Measurements from ENCODE around the gene PCP4L1. TPM values are rescaled to one million over a fixed set of nuclear protein-coding genes. Genes with fewer than 3 reads are reported as not detected.
"Not testable (repeated sequence)": the region's sequence is repeated elsewhere in the genome, so short reads cannot be mapped to it uniquely, and the experiment has no call there.

The PCP4L1 gene
- total RNA-seq, 1 donor from 2014 or later = 0.52 TPM

DNA sequence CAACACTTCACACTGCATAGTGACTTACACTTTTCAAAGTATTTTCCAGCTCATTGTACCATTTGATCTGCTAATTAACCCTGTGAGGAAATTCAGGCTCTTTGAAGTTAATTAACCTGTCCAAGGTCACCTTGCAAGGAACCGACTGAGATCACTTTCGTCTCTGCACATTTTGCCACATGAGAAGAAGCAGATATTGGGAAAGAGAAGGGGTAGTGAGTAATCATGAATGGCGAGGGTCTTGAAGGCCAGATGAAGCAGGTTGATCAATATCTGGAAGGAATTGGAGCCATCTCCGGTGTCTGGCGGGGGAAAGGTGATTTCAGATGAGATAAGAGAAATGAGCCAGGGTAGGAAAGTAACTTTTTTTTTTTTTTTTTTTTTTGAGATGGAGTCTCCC, 38.5 kb upstream of the PCP4L1 start:
- peaks cover 0 to 3% (median 3%) of the 10 kb centered on the region in 3 donors for H3K36me3 ChIP-seq (ENCODE audit: control insufficient read depth in 3 of 3, insufficient read depth in 3 of 3, low read length in 3 of 3)
- no peak overlapping the region for H3K4me3 ChIP-seq (ENCODE audit: low read length in 3 of 3)
- H3K27me3 ChIP-seq (ENCODE audit: control insufficient read depth in 3 of 3, insufficient read depth in 3 of 3, low read length in 3 of 3) = no peaks in the 10 kb centered on the region
- no peaks in the 10 kb centered on the region for H3K9me3 ChIP-seq (ENCODE audit: control insufficient read depth in 3 of 3, low read length in 3 of 3)
- no peak overlapping the region for H3K27ac ChIP-seq (ENCODE audit: low read depth, low read length)
- H3K4me1 ChIP-seq (ENCODE audit: control insufficient read depth in 3 of 3, insufficient read depth in 3 of 3, low read length in 3 of 3) = peaks cover 0 to 5% (median under 1%) of the 10 kb centered on the region in 3 donors
- H3K9ac ChIP-seq (ENCODE audit: low read depth in 1 of 3, low read length in 3 of 3) = no peak overlapping the region

DNA sequence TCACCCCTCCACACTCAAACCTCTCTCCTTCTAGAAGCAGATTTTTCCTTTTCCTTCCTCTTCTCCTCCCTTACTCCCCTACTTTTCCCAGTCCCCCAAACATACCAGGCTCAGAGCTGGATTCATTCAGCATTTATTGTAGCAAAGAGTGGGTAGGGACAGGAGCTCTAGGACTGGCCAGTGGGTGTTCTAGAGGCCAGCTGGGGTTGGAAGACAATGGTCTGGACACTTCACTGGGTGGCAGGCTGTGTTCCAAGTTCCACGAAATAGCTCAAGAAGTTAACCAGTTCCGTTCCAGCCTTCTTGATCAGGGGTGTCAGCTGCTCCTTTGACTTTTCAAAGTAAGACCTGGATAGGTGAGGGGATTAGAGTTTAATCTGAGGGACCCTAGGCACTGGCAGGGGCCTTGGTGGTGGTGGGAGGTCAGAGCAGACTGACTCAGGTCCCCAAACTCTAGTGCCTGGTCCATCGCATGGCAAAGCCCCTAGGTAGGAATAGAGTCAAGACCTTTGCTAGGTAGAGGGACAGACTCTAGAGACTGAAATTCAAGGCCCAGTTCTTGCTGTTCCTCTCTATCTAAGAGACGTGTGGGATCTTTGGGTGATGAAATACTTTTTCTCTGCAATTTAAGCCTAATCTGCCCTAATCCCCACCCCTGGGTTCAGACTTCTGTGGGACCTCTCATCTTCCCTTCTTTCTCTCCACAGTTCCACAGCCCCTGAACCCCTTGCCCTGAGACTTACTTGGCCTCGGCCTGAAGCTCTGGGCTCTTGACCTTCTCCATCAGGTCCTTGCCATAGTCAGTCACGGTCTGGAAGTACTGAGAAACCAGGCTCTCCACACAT, 36.1 kb upstream of the PCP4L1 start:
- no peaks in the 10 kb centered on the region for H3K27me3 ChIP-seq (ENCODE audit: control insufficient read depth in 3 of 3, insufficient read depth in 3 of 3, low read length in 3 of 3)
- H3K4me3 ChIP-seq (ENCODE audit: low read length in 3 of 3) = no peak overlapping the region
- no peaks in the 10 kb centered on the region for H3K9me3 ChIP-seq (ENCODE audit: control insufficient read depth in 3 of 3, low read length in 3 of 3)
- no peaks in the 10 kb centered on the region for H3K36me3 ChIP-seq (ENCODE audit: control insufficient read depth in 3 of 3, insufficient read depth in 3 of 3, low read length in 3 of 3)
- no peak overlapping the region for H3K27ac ChIP-seq (ENCODE audit: low read depth, low read length)
- peaks cover 15 to 22% (median 18%) of the 10 kb centered on the region in 3 donors for H3K4me1 ChIP-seq (ENCODE audit: control insufficient read depth in 3 of 3, insufficient read depth in 3 of 3, low read length in 3 of 3)
- no peak overlapping the region for H3K9ac ChIP-seq (ENCODE audit: low read depth in 1 of 3, low read length in 3 of 3)

DNA sequence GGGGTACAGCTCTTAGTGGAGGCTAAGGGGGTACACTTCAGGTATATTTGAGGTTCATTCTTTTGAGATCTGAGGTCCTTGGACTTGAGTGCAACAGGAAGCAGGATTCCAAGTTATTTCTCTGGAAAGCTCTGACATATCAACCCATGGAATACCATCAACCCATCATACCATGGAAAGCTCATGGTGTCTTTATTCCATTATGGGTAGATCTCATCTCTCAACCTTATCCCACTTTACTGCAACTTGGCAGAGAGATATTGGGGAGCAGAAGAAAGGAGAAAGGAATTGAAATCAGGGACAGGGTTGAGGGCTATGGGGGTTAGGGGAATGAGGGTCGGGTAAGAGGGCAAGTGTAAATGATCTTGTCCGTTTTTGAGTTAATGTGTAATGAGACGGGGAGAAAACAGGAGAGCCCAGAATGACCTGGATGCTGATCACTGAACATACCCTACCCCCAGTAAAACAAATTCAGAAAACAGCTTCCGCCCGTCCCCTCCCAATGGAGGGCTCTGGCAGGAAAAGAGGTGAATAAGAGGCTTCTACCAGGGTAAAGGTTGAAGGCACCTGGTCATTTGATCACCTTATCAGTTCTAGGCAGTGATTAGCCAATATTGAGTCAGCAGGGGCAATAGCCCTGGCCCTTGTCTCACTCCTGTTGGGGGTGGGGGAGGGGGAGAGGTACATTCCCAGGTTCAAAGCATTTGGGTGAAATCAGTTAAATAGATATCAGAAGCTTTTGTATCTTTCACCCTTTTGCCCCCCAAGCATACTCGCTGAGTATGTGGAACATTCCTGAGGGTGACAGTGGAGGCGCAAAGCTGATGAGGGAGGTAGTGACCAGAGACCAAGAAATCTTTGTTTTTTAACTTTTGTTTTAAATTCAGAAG, 34.5 kb upstream of the PCP4L1 start:
- no peak overlapping the region for H3K4me3 ChIP-seq (ENCODE audit: low read length in 3 of 3)
- no peaks in the 10 kb centered on the region for H3K9me3 ChIP-seq (ENCODE audit: control insufficient read depth in 3 of 3, low read length in 3 of 3)
- H3K27ac ChIP-seq (ENCODE audit: low read depth, low read length) = no peak overlapping the region
- no peak overlapping the region for H3K9ac ChIP-seq (ENCODE audit: low read depth in 1 of 3, low read length in 3 of 3)
- H3K4me1 ChIP-seq (ENCODE audit: control insufficient read depth in 3 of 3, insufficient read depth in 3 of 3, low read length in 3 of 3) = peaks cover 20 to 25% (median 22%) of the 10 kb centered on the region in 3 donors
- H3K27me3 ChIP-seq (ENCODE audit: control insufficient read depth in 3 of 3, insufficient read depth in 3 of 3, low read length in 3 of 3) = no peaks in the 10 kb centered on the region
- H3K36me3 ChIP-seq (ENCODE audit: control insufficient read depth in 3 of 3, insufficient read depth in 3 of 3, low read length in 3 of 3) = peaks cover 11 to 13% (median 12%) of the 10 kb centered on the region in 3 donors

DNA sequence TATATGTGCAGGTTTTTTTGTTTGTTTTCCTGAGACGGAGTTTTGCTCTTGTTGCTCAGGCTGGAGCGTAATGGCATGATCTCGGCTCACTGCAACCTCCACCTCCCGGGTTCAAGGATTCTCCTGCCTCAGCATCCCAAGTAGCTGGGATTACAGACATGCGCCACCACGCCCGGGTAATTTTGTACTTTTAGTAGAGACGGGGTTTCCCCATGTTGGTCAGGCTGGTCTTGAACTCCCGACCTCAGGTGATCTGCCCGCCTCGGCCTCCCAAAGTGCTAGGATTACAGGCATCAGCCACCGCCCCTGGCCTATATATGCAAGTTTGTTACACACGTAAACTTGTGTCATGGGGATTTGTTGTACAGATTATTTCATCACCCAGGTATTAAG, 33.9 kb upstream of the PCP4L1 start:
- Histone ChIP-seq H3K36me3 (ENCODE audit: control insufficient read depth in 3 of 3, insufficient read depth in 3 of 3, low read length in 3 of 3) (peaks cover 17 to 19% (median 19%) of the 10 kb centered on the region in 3 donors), H3K4me1 (ENCODE audit: control insufficient read depth in 3 of 3, insufficient read depth in 3 of 3, low read length in 3 of 3) (peaks cover 20 to 25% (median 22%) of the 10 kb centered on the region in 3 donors)
- not testable (repeated sequence) for H3K27ac ChIP-seq (ENCODE audit: low read depth, low read length); H3K27me3 ChIP-seq (ENCODE audit: control insufficient read depth in 3 of 3, insufficient read depth in 3 of 3, low read length in 3 of 3); H3K9ac ChIP-seq (ENCODE audit: low read depth in 1 of 3, low read length in 3 of 3); H3K4me3 ChIP-seq (ENCODE audit: low read length in 3 of 3); H3K9me3 ChIP-seq (ENCODE audit: control insufficient read depth in 3 of 3, low read length in 3 of 3)

DNA sequence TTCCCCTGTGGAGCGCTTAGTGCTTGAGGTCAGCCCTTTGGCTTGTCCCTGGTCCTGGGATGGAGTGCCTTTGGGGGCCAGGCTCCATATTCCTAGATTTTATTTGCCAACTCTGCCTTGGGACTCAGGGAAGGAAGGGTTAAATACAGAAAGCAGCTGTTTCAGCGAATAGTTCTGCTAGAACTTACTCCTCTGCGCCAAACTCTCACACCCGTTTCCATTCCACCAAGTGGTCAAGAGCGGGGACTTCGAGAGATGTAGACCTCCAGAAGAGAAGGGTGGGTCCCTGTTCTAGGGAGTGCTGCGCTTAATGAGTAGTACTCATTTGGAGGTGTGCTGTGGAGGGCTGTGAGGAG, 33.4 kb upstream of the PCP4L1 start:
- H3K4me3 ChIP-seq (ENCODE audit: low read length in 3 of 3) = peak overlapping the region; percentile 26 to 60 (median 57)
- peak overlapping the region; percentile 74 for H3K27ac ChIP-seq (ENCODE audit: low read depth, low read length)
- no peaks in the 10 kb centered on the region for H3K9me3 ChIP-seq (ENCODE audit: control insufficient read depth in 3 of 3, low read length in 3 of 3)
- H3K36me3 ChIP-seq (ENCODE audit: control insufficient read depth in 3 of 3, insufficient read depth in 3 of 3, low read length in 3 of 3) = peaks cover 22 to 24% (median 22%) of the 10 kb centered on the region in 3 donors
- peaks cover 20 to 25% (median 22%) of the 10 kb centered on the region in 3 donors for H3K4me1 ChIP-seq (ENCODE audit: control insufficient read depth in 3 of 3, insufficient read depth in 3 of 3, low read length in 3 of 3)
- peak overlapping the region; percentile 10 to 45 (median 32) for H3K9ac ChIP-seq (ENCODE audit: low read depth in 1 of 3, low read length in 3 of 3)
- no peaks in the 10 kb centered on the region for H3K27me3 ChIP-seq (ENCODE audit: control insufficient read depth in 3 of 3, insufficient read depth in 3 of 3, low read length in 3 of 3)

DNA sequence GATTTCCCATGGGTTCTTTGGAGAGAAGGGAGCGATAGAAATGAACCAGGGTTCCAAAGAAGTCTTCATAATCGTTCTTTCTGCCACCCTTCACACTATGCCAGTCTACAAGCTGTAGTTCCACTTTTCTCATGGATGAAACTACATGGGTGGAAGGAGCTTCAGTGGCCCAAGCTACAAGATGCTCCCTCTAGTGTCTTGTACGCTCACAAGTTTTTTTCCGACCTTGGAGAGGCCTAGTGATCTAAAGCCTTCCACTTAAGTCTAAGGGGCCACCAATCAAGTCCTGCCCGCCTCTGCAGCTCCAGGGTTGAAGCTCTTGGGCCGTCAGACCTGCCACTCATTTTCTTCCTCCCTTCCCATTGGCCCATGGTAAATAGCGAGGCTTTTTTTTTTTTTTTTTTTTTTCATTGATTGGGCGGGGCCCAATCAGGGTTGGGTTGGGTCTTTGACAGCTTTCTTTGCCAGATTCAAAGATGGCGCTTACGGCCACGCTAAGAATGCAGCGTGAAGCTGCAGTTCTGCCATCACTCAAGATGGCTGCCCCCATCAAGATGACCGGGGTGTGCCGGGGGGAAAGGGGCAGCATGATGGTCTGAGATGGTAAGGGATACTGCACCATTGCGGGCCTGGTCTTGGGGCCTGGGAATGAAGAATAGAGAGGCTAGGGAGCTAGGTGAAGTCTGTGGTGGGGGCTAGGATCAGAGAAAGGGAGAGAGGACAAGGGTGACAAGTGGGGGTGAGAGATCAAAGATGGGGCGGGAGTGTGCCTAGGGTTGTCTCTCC, 32.8 kb upstream of the PCP4L1 start, which contains the start of gene TOMM40L:
TSS of gene TOMM40L (plus strand) at position 527 of the 786 bp plus-strand sequence. CDS start 430 bp downstream, outside the sequence.
- Histone ChIP-seq H3K9ac (ENCODE audit: low read depth in 1 of 3, low read length in 3 of 3) (peak within 1 kb of the TSS; percentile 84 to 95 (median 85)), H3K4me1 (ENCODE audit: control insufficient read depth in 3 of 3, insufficient read depth in 3 of 3, low read length in 3 of 3) (peaks cover 20 to 25% (median 22%) of the 10 kb centered on the region in 3 donors), H3K27ac (ENCODE audit: low read depth, low read length) (peak within 1 kb of the TSS; percentile 74), H3K27me3 (ENCODE audit: control insufficient read depth in 3 of 3, insufficient read depth in 3 of 3, low read length in 3 of 3) (no peaks in the 10 kb centered on the region), H3K9me3 (ENCODE audit: control insufficient read depth in 3 of 3, low read length in 3 of 3) (no peaks in the 10 kb centered on the region), H3K4me3 (ENCODE audit: low read length in 3 of 3) (peak within 1 kb of the TSS; percentile 98 to 99 (median 99)), H3K36me3 (ENCODE audit: control insufficient read depth in 3 of 3, insufficient read depth in 3 of 3, low read length in 3 of 3) (peaks cover 24 to 29% (median 26%) of the 10 kb centered on the region in 3 donors)

DNA sequence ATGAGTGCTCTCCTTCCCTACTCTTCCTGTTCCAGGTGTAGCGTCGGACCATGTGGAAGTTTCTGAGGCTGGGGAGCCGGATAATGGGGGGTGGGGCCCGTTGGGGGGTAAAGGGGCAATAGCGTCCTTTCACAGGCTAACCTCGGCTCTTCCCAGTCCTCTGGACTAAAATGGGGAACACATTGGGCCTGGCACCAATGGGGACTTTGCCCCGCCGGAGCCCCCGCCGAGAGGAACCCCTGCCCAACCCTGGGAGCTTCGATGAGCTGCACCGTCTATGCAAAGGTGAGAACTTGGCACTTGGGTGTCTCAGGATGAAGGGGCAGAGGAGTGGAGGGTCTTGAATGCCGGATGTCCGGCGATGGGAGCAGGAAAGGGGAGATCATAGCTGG, 32.2 kb upstream of the PCP4L1 start:
- H3K4me1 ChIP-seq (ENCODE audit: control insufficient read depth in 3 of 3, insufficient read depth in 3 of 3, low read length in 3 of 3) = peaks cover 20 to 25% (median 22%) of the 10 kb centered on the region in 3 donors

DNA sequence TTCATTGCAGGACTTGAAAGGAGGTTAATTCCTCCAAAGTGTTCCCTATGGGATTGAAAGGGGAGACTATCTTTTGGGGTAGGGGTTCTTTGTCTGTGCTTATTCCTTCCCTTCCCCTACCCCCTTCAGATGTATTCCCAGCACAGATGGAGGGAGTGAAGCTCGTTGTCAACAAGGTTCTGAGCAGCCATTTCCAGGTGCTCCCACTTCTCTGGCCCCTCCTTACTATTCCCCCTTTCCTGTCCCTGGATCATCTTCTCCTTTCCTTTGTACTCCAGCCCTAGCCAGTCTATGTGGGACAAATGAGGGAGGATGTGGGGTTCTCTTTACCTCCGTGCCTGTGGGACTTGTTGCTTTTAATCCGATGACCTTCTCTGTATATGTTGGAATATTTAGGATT, 31.8 kb upstream of the PCP4L1 start:
- Histone ChIP-seq H3K27ac (ENCODE audit: low read depth, low read length) (peak overlapping the region; percentile 74), H3K4me1 (ENCODE audit: control insufficient read depth in 3 of 3, insufficient read depth in 3 of 3, low read length in 3 of 3) (peaks cover 20 to 25% (median 22%) of the 10 kb centered on the region in 3 donors), H3K36me3 (ENCODE audit: control insufficient read depth in 3 of 3, insufficient read depth in 3 of 3, low read length in 3 of 3) (peaks cover 24 to 32% (median 27%) of the 10 kb centered on the region in 3 donors), H3K4me3 (ENCODE audit: low read length in 3 of 3) (peak overlapping the region; percentile 98 to 99 (median 99)), H3K9me3 (ENCODE audit: control insufficient read depth in 3 of 3, low read length in 3 of 3) (no peaks in the 10 kb centered on the region), H3K27me3 (ENCODE audit: control insufficient read depth in 3 of 3, insufficient read depth in 3 of 3, low read length in 3 of 3) (no peaks in the 10 kb centered on the region), H3K9ac (ENCODE audit: low read depth in 1 of 3, low read length in 3 of 3) (peak overlapping the region; percentile 84 to 95 (median 85))

More for the DNA sequence above, 32.2 kb upstream of the PCP4L1 start:
- H3K9me3 ChIP-seq (ENCODE audit: control insufficient read depth in 3 of 3, low read length in 3 of 3) = no peaks in the 10 kb centered on the region
- peak overlapping the region; percentile 74 for H3K27ac ChIP-seq (ENCODE audit: low read depth, low read length)
- H3K4me3 ChIP-seq (ENCODE audit: low read length in 3 of 3) = peak overlapping the region; percentile 98 to 99 (median 99)
- no peaks in the 10 kb centered on the region for H3K27me3 ChIP-seq (ENCODE audit: control insufficient read depth in 3 of 3, insufficient read depth in 3 of 3, low read length in 3 of 3)
- peak overlapping the region; percentile 84 to 95 (median 85) for H3K9ac ChIP-seq (ENCODE audit: low read depth in 1 of 3, low read length in 3 of 3)
- H3K36me3 ChIP-seq (ENCODE audit: control insufficient read depth in 3 of 3, insufficient read depth in 3 of 3, low read length in 3 of 3) = peaks cover 24 to 32% (median 27%) of the 10 kb centered on the region in 3 donors

DNA sequence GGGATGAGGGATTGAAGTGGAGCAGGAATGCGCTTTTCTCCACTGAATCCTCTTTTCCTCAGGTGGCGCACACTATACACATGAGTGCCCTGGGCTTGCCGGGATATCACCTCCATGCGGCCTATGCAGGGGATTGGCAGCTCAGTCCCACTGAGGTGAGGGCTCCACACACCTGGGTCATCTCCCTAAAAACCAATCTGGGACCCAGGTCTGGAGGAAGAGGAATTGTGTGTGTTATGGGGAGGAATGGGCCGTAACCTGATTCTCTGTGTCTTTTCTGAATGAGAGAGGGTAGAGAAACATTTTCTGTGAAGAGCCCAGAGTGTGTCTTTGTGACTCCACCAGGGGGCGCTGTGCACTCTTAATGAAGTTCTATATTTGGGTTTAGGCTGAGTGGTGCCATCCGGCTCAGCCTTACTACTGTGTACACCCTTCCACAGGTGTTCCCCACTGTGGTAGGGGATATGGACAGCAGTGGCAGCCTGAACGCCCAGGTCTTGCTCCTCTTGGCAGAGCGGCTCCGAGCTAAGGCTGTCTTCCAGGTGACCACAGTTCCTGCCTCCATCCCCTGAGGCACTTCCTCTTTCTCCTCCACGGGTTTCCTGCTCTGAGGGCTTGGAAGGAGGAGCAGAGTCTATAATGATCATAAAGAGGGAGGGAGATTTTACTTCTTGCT, 31.2 kb upstream of the PCP4L1 start:
- peaks cover 20 to 25% (median 22%) of the 10 kb centered on the region in 3 donors for H3K4me1 ChIP-seq (ENCODE audit: control insufficient read depth in 3 of 3, insufficient read depth in 3 of 3, low read length in 3 of 3)
- H3K36me3 ChIP-seq (ENCODE audit: control insufficient read depth in 3 of 3, insufficient read depth in 3 of 3, low read length in 3 of 3) = peaks cover 24 to 32% (median 27%) of the 10 kb centered on the region in 3 donors
- H3K27me3 ChIP-seq (ENCODE audit: control insufficient read depth in 3 of 3, insufficient read depth in 3 of 3, low read length in 3 of 3) = no peaks in the 10 kb centered on the region
- H3K27ac ChIP-seq (ENCODE audit: low read depth, low read length) = no peak overlapping the region
- H3K4me3 ChIP-seq (ENCODE audit: low read length in 3 of 3) = peak overlapping the region in 2 of 3 donors; percentile 99
- H3K9ac ChIP-seq (ENCODE audit: low read depth in 1 of 3, low read length in 3 of 3) = peak overlapping the region; percentile 24 to 85 (median 84)
- H3K9me3 ChIP-seq (ENCODE audit: control insufficient read depth in 3 of 3, low read length in 3 of 3) = no peaks in the 10 kb centered on the region

Data from skeletal muscle tissue (tissue), 4 donors.